Activated CD4-positive, alpha-beta T cell treated with anti-CD3 and anti-CD28 coated beads, Interleukin-2, amount 10 ng/mL, durations not matched to agents 7 days and 5 days (primary cell): ENCODE data around the gene CHRND. TPM values are rescaled to one million over a fixed set of nuclear protein-coding genes. Genes with fewer than 3 reads are reported as not detected.

Experiments used
- CTCF ChIA-PET: fragments of 350-600 bp; sonication (Branson Sonifier 250); formaldehyde crosslinking; loops from one replicate; lab custom pipeline; 2021; ENCODE audit warnings: antibody characterized with exemption; lab: Charles Lee
- POLR2A ChIA-PET: fragments of 350-600 bp; sonication (Branson Sonifier 250); formaldehyde crosslinking; loops from one replicate; lab custom pipeline; 2021; ENCODE audit warnings: antibody characterized with exemption; lab: Charles Lee
- DNase-seq: peaks from one replicate; pipeline ENCODE4 v3.0.0-alpha.2; 2020
- H3K27ac Mint-ChIP-seq: one replicate; pipeline ENCODE4 v1.8.0; 2021; ENCODE audit warnings: mild to moderate bottlenecking, moderate library complexity, mixed read lengths
- H3K27me3 Mint-ChIP-seq: one replicate; pipeline ENCODE4 v1.8.0; 2021; ENCODE audit warnings: mixed read lengths
- H3K36me3 Mint-ChIP-seq: one replicate; pipeline ENCODE4 v1.8.0; 2021; ENCODE audit warnings: low read depth, mixed read lengths
- H3K4me1 Mint-ChIP-seq: one replicate; pipeline ENCODE4 v1.8.0; 2021; ENCODE audit warnings: mixed read lengths
- H3K4me3 Mint-ChIP-seq: one replicate; pipeline ENCODE4 v1.8.0; 2021; ENCODE audit warnings: mild to moderate bottlenecking, moderate library complexity, mixed read lengths
- H3K9me3 Mint-ChIP-seq: one replicate; pipeline ENCODE4 v1.8.0; 2021; ENCODE audit warnings: mixed read lengths
- total RNA-seq, 2 experiments: library from RNA; stranded (reverse); gene quantifications; one replicate each; pipeline ENCODE4 v1.2.3, GENCODE V29; 2021

CHRND gene
- total RNA-seq, 2 experiments from 2014 or later: not detected

GRCh38 chr2:232519581-232520438 lies 6.2 kb upstream of the CHRND start, which contains the start of gene PRSS56:
Gene PRSS56, plus strand, starts transcription at chr2:232520388. Its CDS starts 211 bp downstream, at chr2:232520599.
- H3K27me3 Mint-ChIP-seq: peaks cover 17% of the 10 kb centered on the region
- no peak for DNase-seq
- H3K27ac Mint-ChIP-seq: no peak within 1 kb of the TSS
- ChIA-PET POLR2A (no interaction called here), CTCF (interaction anchor here (1.3 kb wide), 1 partner anchor 31 kb away, joined by 3 read pairs; no protein-coding TSS in a partner anchor)
- peaks cover 8% of the 10 kb centered on the region for H3K4me1 Mint-ChIP-seq
- no peaks in the 10 kb centered on the region for H3K9me3 Mint-ChIP-seq
- no peaks in the 10 kb centered on the region for H3K36me3 Mint-ChIP-seq
- no peak within 1 kb of the TSS for H3K4me3 Mint-ChIP-seq

- CTCF ChIA-PET: interaction anchor here (1.3 kb wide), 1 partner anchor 31 kb away, joined by 3 read pairs; no protein-coding TSS in a partner anchor
- POLR2A ChIA-PET: no interaction called here
- H3K4me1 Mint-ChIP-seq: peaks cover 8% of the 10 kb centered on the region
These were observed 5.5 kb upstream of the CHRND start for GRCh38 chr2:232520489-232520888.

GRCh38 chr2:232521098-232521497 lies 4.9 kb upstream of the CHRND start:
- peaks cover 17% of the 10 kb centered on the region for H3K27me3 Mint-ChIP-seq
- no peaks in the 10 kb centered on the region for H3K36me3 Mint-ChIP-seq
- ChIA-PET CTCF (interaction anchor here (1.2 to 1.3 kb wide), 2 partner anchors 30 to 91 kb away, joined by 3 read pairs; no protein-coding TSS in a partner anchor), POLR2A (no interaction called here)
- DNase-seq: no peak
- peaks cover 8% of the 10 kb centered on the region for H3K4me1 Mint-ChIP-seq
- H3K9me3 Mint-ChIP-seq: no peaks in the 10 kb centered on the region
- no peak overlapping the region for H3K4me3 Mint-ChIP-seq
- no peak overlapping the region for H3K27ac Mint-ChIP-seq

More at GRCh38 chr2:232520489-232520888, 5.5 kb upstream of the CHRND start:
- H3K9me3 Mint-ChIP-seq: no peaks in the 10 kb centered on the region
- H3K27ac Mint-ChIP-seq: no peak overlapping the region
- no peak for DNase-seq
- H3K36me3 Mint-ChIP-seq: no peaks in the 10 kb centered on the region
- H3K27me3 Mint-ChIP-seq: peaks cover 17% of the 10 kb centered on the region
- H3K4me3 Mint-ChIP-seq: no peak overlapping the region

GRCh38 chr2:232521959-232522622 lies 3.9 kb upstream of the CHRND start:
- Mint-ChIP-seq H3K27me3 (peaks cover 17% of the 10 kb centered on the region), H3K4me1 (peaks cover 8% of the 10 kb centered on the region), H3K4me3 (no peak overlapping the region), H3K27ac (no peak overlapping the region), H3K9me3 (no peaks in the 10 kb centered on the region), H3K36me3 (no peaks in the 10 kb centered on the region)
- ChIA-PET POLR2A (no interaction called here), CTCF (interaction anchor here (0.8 to 1.2 kb wide), 3 partner anchors 51 to 609 kb away, joined by 3 read pairs; no protein-coding TSS in a partner anchor)
- peak; percentile 59 for DNase-seq

GRCh38 chr2:232522623-232523401 lies 3.1 kb upstream of the CHRND start:
- no peak for DNase-seq
- Mint-ChIP-seq H3K27me3 (peaks cover 17% of the 10 kb centered on the region), H3K9me3 (no peaks in the 10 kb centered on the region), H3K27ac (no peak overlapping the region), H3K36me3 (no peaks in the 10 kb centered on the region), H3K4me3 (no peak overlapping the region), H3K4me1 (peaks cover 8% of the 10 kb centered on the region)
- ChIA-PET POLR2A (no interaction called here), CTCF (interaction anchor here (0.8 kb wide), 1 partner anchor 50 kb away, joined by 3 read pairs; no protein-coding TSS in a partner anchor)

GRCh38 chr2:232523402-232523681 lies 2.6 kb upstream of the CHRND start:
- H3K9me3 Mint-ChIP-seq: no peaks in the 10 kb centered on the region
- H3K27ac Mint-ChIP-seq: no peak overlapping the region
- CTCF ChIA-PET: interaction anchor here (1.1 kb wide), 1 partner anchor 23 kb away, joined by 3 read pairs; no protein-coding TSS in a partner anchor
- DNase-seq: no peak
- peaks cover 10% of the 10 kb centered on the region for H3K4me1 Mint-ChIP-seq
- peaks cover 17% of the 10 kb centered on the region for H3K27me3 Mint-ChIP-seq
- H3K4me3 Mint-ChIP-seq: no peak overlapping the region
- no peaks in the 10 kb centered on the region for H3K36me3 Mint-ChIP-seq
- POLR2A ChIA-PET: no interaction called here

- ChIA-PET CTCF (interaction anchor here (1.1 to 1.3 kb wide), 2 partner anchors 8 to 24 kb away, joined by 3 read pairs; no protein-coding TSS in a partner anchor), POLR2A (no interaction called here)
- Mint-ChIP-seq H3K4me1 (peaks cover 16% of the 10 kb centered on the region), H3K4me3 (no peak overlapping the region), H3K27ac (no peak overlapping the region), H3K9me3 (no peaks in the 10 kb centered on the region), H3K36me3 (no peaks in the 10 kb centered on the region), H3K27me3 (peaks cover 17% of the 10 kb centered on the region)
- DNase-seq: peak; percentile 23
These were observed 2.0 kb upstream of the CHRND start for GRCh38 chr2:232523682-232524597.

- DNase-seq: no peak
- Mint-ChIP-seq H3K27me3 (peaks cover 17% of the 10 kb centered on the region), H3K9me3 (no peaks in the 10 kb centered on the region), H3K4me1 (peaks cover 20% of the 10 kb centered on the region), H3K4me3 (no peak overlapping the region), H3K36me3 (no peaks in the 10 kb centered on the region), H3K27ac (no peak overlapping the region)
- ChIA-PET POLR2A (no interaction called here), CTCF (interaction anchor here (1.3 kb wide), 1 partner anchor 9 kb away, joined by 3 read pairs; no protein-coding TSS in a partner anchor)
These were observed 1.2 kb upstream of the CHRND start for GRCh38 chr2:232524771-232525170.

GRCh38 chr2:232525199-232525598 lies 761 bp upstream of the CHRND start:
- no peak for DNase-seq
- H3K4me3 Mint-ChIP-seq: no peak overlapping the region
- H3K36me3 Mint-ChIP-seq: no peaks in the 10 kb centered on the region
- no peaks in the 10 kb centered on the region for H3K9me3 Mint-ChIP-seq
- POLR2A ChIA-PET: no interaction called here
- peaks cover 20% of the 10 kb centered on the region for H3K4me1 Mint-ChIP-seq
- no peak overlapping the region for H3K27ac Mint-ChIP-seq
- H3K27me3 Mint-ChIP-seq: peaks cover 17% of the 10 kb centered on the region
- CTCF ChIA-PET: no interaction called here

- H3K36me3 Mint-ChIP-seq: no peaks in the 10 kb centered on the region
- peaks cover 15% of the 10 kb centered on the region for H3K27me3 Mint-ChIP-seq
- CTCF ChIA-PET: interaction anchor here (0.5 to 1.0 kb wide), 4 partner anchors 10 to 651 kb away, joined by 3 read pairs; partner anchors contain the start of gene INPP5D
- no peak overlapping the region for H3K4me3 Mint-ChIP-seq
- DNase-seq: no peak
- no peaks in the 10 kb centered on the region for H3K9me3 Mint-ChIP-seq
- POLR2A ChIA-PET: no interaction called here
- H3K4me1 Mint-ChIP-seq: peaks cover 19% of the 10 kb centered on the region
- H3K27ac Mint-ChIP-seq: peak overlapping the region; percentile 19
These were observed 497 bp downstream of the CHRND start for GRCh38 chr2:232526372-232526941.

- H3K9me3 Mint-ChIP-seq: no peaks in the 10 kb centered on the region
- no peak for DNase-seq
- no peak overlapping the region for H3K4me3 Mint-ChIP-seq
- ChIA-PET POLR2A (no interaction called here), CTCF (no interaction called here)
- H3K27ac Mint-ChIP-seq: no peak overlapping the region
- peaks cover 18% of the 10 kb centered on the region for H3K4me1 Mint-ChIP-seq
- H3K27me3 Mint-ChIP-seq: peaks cover 10% of the 10 kb centered on the region
- H3K36me3 Mint-ChIP-seq: no peaks in the 10 kb centered on the region
These were observed 2.0 kb downstream of the CHRND start for GRCh38 chr2:232527905-232528470.
